ENCODE data around the gene FOXL3.

GRCh38 chr7:280461-280860, 9.5 kb upstream of the FOXL3 start:
- TF ChIP-seq ARNT (IDR thresholded peaks at IDR 0.05) (no peak), SP1 (IDR thresholded peaks at IDR 0.05) (no peak)

All from HEK293T (cell line).